Measurements from ENCODE around the gene TSPYL2.

GRCh38 chrX:53122013-53122412, 39.8 kb downstream of the TSPYL2 start:
- TF ChIP-seq YY1 (IDR thresholded peaks at IDR 0.05; ENCODE audit: low read depth): no peak
- no peak for TF ChIP-seq EP300 (IDR thresholded peaks at IDR 0.05; ENCODE audit: borderline replicate concordance)
- no peak for TF ChIP-seq TAF1 (IDR thresholded peaks at IDR 0.05; ENCODE audit: low read depth)
- TF ChIP-seq CEBPB (IDR thresholded peaks at IDR 0.05): no peak
- no peak for TF ChIP-seq RAD21 (IDR thresholded peaks at IDR 0.05; ENCODE audit: low read depth)
- no peak for TF ChIP-seq MAX (IDR thresholded peaks at IDR 0.05)
- TF ChIP-seq REST (IDR thresholded peaks at IDR 0.05; ENCODE audit: low read depth): no peak
- no peak for TF ChIP-seq TCF12 (IDR thresholded peaks at IDR 0.05; ENCODE audit: low read depth)
- no peak for TF ChIP-seq CREB1 (IDR thresholded peaks at IDR 0.05; ENCODE audit: low read depth)
- no peak for TF ChIP-seq TEAD4 (IDR thresholded peaks at IDR 0.05)
- TF ChIP-seq EGR1 (IDR thresholded peaks at IDR 0.05): no peak
- no peak for TF ChIP-seq FOXM1 (IDR thresholded peaks at IDR 0.05; ENCODE audit: borderline replicate concordance, low read depth)
- no peak for TF ChIP-seq USF1 (IDR thresholded peaks at IDR 0.05)

All from Ishikawa (cell line).